SKM-1 (cell line): ENCODE measurements around the gene RASD2.
"Not testable (repeated sequence)": the region's sequence is repeated elsewhere in the genome, so short reads cannot be mapped to it uniquely, and the experiment has no call there.

Experiments
- DNase-seq: peaks from one replicate; lab custom pipeline; 2025; ENCODE audit not compliant: unreplicated experiment; lab: John Stamatoyannopoulos, UW

Gene RASD2, protein sequence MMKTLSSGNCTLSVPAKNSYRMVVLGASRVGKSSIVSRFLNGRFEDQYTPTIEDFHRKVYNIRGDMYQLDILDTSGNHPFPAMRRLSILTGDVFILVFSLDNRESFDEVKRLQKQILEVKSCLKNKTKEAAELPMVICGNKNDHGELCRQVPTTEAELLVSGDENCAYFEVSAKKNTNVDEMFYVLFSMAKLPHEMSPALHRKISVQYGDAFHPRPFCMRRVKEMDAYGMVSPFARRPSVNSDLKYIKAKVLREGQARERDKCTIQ

DNA sequence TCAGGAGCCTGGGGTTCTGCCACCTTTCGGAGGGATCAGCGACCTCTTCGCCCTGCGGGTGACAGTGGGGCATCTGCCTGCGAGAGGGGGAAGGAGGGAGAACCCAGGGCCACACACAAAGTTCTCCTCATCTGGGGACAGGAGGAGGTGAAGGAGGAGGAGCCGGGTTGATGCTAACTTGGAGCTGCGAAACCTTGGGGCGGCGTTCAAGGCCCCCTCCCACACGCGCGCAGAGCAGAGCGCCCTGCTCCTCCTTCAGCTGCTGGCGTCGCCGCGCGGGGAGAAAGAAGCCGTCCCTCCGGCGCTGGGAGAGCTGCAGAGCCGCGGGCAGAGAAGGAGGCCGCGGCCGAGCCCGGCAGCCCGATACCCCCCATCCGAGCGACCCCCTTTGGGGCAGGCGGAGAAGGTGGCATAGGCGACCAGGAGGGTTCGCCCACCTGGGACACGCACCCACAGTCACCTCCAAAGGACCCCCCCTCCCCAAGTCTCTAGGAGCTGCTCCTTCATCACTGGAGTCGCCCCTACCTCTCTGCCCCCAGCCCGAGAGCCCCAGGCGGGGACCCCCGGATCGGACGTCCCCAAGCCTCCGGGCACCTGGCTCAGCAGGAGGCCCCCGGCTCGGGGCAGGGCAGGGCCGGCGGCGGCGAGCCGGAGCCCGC is at the start of gene RASD2:
RASD2 (plus strand) TSS at position 237 of the 659 bp plus-strand sequence. CDS start 5,979 bp downstream, outside the sequence.
- no peak for DNase-seq

DNA sequence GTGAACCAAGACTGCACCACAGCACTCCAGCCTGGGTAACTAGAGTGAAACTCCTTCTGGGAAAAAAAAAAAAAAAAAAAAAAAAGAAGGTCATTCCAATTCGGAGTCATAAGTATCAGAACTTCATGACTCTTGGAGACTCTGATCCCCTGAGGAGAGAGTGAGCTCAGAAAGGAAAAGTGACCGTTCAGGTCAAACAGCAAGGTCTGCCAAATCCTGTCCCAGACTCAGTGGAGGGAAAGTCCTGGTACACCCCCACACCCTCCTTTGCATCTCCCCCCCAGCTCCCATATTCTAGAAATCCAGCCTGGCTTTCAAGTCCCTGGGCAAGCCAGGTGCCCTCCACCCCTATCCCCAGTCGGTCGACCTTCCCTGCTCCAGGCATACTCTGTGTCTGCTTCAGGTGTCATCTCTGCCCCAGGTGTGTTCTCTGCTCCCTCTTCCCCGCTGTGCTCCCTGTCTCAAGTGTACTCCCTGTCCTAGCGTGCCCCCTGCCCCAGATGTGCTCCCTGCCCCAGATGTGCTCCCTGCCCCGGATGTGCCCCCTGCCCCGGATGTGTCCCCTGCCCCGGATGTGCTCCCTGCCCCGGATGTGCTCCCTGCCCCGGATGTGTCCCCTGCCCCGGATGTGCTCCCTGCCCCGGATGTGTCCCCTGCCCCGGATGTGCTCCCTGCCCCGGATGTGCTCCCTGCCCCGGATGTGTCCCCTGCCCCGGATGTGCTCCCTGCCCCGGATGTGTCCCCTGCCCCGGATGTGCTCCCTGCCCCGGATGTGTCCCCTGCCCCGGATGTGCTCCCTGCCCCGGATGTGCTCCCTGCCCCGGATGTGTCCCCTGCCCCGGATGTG is 49.3 kb upstream of the RASD2 start:
- DNase-seq = not testable (repeated sequence)

DNA sequence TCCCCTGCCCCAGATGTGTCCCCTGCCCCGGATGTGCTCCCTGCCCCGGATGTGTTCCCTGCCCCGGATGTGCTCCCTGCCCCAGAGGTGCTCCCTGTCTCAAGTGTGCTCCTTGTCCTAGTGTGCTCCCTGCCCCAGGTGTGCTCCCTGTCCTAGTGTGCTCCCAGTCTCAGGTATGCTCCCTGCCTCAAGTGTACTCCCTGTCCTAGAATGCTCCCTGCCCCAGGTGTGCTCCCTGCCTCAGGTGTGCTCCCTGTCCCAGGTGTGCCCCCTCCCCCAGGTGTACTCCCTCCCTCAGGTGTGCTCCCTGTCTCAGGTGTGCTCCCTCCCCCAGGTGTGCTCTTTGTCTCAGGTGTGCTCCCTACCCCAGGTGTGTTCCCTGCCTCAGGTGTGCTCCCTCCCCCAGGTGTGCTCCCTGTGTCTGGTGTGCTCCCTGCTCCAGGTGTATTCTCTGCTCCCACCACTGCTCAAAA is 48.7 kb upstream of the RASD2 start:
- DNase-seq = no peak

DNA sequence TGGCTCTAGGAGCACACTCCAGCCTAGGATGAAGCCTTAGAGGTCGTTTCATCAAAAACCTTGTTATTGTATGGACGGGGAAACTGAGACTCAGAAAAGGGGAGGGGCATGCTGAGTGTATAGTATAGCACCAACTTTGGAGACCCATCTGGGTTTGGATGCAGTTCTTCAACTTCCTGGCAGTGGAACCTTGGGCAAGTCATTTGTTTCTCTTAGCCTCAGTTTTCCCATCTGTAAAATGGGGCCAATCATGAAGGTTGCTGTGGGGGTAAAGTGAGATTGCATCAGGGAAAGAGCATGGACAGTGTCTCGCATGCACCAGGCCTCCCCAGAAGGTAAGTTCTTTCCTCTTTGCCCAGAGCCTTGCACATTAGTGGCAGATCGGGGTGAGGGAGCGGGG is 47.6 kb upstream of the RASD2 start:
- no peak for DNase-seq

DNA sequence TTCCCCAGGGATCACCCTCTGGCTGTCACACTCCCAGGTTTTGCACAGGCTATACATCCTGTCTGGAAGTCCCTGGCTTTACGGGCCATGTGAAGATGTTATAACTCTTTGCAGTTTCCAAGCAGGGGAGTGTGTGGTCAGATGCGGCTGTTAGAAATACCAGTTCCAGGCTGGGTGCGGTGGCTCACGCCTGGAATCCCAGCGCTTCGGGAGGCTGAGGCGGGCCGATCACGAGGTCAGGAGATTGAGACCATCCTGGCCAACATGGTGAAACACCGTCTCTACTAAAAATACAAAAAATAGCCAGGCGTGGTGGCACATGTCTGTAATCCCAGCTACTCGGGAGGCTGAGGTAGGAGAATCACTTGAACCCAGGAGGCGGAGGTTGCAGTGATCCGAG is 44.9 kb upstream of the RASD2 start:
- DNase-seq = not testable (repeated sequence)

DNA sequence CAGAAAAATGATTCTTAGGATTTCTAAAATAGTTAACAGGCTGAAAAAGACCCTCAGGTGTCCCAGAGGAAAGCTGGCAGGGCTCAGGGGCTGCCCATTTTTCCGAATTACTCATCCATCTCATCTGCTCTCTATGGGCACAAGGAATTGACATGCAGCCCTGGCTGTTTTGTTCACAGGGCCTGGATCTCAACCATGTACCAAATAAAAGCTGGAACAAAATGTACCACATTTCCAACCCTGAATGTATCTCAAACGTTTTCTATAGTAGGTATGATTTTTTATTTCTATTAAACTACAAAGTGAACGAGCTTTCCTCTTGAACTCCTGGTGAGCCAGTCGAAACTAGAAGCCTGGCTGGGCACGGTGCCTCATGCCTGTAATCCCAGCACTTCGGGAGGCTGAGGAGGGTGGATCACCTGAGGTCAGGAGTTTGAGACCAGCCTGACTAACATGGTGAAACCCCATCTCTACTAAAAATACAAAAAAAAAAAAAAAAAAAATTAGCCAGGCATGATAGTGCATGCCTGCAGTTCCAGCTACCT is 43.8 kb upstream of the RASD2 start:
- DNase-seq = no peak

DNA sequence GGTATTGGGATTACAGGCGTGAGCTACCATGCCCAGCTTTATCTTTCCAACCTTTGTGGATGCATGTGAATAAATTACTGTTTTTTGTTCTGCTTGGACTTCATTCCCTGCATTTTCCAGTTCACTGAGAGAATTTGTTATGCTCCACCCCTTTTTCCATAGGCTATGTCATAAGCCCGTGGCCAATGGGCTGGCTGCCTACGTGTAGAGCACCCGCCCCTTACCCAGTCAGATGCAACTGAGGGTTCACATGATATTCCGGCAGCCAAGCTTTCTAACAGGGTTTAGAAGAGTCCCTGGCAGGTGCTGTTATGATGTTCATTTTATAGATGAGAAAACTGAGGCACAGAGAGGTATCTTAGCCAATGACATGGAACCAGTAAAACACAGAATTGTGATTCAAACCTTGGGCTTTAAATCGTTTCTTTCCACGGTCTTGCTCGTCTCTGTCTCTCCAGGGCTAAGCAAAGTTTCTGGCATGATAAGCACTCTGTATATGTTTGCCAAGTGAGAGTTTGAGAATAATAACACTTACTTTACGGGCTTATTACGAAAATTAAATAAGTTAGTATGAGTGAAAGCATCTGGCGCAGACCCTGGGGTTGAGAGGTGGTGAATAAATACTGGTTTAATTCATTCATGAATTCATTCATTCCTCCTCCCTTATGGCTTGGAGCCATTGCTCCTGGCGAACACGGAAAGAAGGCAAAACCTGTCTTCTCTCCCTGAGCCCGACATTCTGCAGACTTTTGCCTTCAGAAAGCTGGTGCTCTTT is 42.4 kb upstream of the RASD2 start:
- no peak for DNase-seq

DNA sequence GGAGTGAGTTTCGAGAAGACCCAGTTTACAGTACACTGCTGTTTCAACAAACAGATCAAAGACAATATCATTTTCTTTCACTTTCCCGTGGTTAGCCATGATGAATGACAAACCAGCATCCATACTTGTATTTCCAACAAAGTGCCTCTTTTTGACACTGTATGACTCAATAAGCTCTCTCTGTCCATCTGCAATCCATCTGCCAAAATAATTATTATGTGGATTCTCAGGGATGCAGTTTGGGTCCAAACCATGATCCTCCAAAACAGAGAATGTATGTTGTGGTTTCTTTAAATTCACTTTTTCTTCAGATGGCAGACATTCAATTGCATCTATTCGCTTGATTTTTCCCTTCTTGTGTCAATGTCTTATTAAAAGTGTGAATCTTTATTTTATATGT is 37.8 kb upstream of the RASD2 start:
- no peak for DNase-seq

DNA sequence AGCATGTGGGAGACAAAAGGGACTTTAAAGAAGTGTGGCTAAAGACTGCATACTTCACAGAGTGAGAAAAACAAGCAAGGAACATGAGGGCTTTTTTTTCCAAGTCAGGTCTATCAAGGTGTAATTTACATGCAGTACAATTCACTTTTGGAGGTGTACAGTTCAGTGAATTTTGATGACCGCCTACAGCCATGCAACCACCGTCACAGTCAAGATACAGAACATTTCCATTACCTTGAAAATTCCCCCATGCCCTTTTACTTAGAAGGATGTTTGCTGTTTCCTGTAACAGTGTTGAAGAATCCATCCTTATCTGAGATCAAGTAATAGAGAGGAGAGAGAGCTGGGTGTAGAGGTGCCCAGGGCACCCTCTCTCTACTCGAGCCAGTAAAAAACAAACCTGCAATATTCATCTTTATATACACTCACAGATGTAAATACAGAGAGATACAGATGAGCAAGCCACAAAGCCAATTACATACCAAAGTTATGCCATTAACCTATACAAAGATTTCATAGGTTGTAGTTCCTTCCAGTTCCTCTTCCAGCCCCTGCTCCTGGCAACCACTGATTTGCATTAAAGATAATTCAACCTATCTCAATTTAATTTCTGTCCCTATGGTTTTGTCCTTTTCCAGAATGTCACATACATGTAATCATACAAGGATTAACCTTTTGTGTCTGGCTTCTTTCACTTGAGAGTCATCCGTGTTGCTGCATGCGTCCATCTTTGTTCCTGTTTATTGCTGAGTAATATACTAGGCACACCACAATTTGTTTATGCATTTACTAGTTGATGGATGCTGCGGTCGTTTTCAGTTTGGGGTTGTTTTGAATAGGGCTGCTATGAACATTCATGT is 35.0 kb upstream of the RASD2 start:
- no peak for DNase-seq

DNA sequence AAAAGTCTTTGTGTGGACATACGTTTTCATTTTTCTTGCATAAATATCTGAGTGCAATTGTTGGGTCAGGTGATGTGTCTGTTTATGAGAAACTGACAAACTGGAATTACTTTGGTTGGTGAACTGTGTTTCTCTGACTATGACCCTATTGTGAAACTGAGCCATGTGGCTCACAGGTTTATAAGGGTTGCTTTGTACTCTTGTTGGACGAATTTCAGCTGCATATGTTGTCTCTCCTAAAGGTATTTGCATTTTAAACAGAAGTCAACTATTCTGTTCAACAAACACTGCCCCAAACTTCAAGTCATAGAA is 34.4 kb upstream of the RASD2 start:
- no peak for DNase-seq

DNA sequence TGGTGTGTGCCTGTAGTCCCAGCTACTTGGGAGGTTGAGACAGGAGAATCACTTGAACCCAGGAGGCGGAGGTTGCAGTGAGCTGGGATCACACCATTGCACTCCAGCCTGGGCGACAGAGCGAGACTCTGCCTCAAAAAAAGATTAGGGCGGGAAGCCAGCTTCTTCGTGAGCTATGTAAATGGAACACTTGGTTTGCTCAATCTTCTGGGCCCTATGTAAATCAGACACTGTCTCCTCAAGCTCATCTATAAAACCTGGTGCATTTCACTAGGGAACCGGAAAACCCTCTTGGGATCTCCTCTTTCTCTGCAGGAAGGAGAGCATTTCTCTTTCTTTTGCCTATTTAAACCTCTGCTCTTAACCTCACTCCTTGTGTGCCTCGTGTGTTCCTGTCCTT is 32.8 kb upstream of the RASD2 start:
- not testable (repeated sequence) for DNase-seq

DNA sequence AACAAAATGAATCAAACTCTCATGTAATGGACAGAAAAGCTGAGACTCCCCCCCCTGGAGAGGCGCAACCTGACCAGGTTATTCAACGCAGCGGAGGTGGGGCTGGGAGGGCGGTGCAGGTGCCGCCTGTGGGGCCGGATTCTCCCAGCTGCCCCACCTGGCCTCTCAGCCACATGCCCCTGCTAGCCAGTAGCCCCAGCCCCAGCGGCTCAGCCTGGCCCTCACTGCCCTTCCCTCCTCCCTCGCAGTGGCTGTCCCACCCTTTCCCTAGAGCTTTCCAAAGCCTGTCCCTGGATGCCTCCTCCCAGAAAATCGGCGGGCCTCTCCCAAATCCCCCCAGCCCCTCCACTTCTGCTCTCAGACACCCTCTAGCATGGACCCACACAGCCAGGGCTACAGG is 31.2 kb upstream of the RASD2 start:
- DNase-seq = no peak

DNA sequence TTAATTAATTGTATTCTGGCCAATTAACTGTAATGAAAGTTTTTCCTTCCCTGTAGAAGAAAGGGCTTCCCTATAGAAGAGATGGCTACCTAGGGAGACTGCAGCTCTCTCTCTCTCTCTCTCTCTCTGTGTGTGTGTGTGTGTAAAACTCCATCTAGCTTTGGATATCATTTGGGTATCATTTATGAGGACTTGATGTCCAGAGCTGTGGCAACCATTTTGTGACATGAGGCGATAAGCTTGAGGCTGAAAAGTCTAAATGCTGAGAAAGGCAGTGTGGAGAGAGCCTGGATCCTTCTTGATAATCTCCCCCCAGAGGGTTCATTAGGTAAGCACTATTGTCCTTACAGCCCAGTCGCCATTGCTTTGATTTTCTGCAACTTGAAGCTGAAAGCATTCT is 30.7 kb upstream of the RASD2 start:
- DNase-seq = no peak

DNA sequence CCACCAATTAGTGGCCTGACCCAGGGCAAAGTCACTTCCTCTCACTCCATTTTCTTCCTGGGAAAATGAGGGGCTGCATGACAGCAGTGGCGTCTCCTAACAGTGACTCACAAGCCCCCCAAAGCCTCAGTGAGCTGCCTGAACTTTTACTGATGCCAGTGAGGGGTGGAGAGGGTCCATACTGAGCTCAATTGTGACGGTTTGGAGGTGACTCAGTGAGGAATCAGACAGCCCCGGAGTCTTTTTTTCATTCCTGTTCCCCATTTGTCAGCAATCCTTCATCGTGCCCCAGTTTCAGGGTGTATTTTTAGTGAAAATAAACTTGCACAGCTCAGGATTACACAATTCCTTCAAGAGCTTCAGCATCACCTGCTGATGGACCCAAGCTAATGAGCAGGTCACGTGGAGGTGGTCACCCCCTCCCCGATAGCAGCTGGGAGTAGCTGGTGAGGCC is 30.1 kb upstream of the RASD2 start:
- no peak for DNase-seq

DNA sequence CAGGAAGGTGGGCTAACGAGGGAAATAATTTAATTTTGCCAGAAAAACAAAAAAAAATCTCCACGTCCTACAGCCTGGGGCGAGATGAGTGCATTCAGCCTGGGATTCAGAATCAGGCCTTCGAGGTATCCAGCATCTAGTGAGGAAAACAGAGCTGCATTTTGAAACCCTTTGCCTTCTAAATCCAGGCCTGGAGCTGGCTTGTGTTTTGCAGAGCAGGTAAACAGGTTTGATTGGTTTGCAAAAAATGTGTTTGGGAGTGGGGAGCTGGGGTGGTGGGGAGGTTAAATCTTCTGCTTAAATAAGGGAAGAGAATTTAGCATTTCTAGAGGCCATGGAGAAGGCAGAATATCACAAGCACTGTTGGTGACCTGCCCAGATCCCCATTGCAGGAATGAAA is 29.7 kb upstream of the RASD2 start:
- no peak for DNase-seq

DNA sequence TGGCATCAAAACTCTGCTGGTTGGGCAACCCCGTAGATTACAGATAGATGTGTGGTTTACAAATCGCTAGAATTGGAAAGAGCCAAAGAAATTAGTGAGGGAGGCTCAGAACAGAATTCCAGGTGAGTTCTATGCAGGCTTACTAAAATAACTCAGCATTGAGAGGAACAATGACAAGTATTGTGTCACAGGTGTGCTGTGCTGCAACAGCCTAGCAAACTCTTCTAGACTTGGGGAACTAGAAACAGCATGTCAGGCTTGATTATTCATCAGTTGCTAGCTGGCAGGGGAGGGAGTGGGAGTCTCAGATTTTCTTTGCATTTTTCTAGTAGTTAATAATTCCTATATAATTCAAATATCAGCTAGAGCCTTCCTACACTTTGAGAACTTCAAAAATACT is 26.3 kb upstream of the RASD2 start:
- no peak for DNase-seq

DNA sequence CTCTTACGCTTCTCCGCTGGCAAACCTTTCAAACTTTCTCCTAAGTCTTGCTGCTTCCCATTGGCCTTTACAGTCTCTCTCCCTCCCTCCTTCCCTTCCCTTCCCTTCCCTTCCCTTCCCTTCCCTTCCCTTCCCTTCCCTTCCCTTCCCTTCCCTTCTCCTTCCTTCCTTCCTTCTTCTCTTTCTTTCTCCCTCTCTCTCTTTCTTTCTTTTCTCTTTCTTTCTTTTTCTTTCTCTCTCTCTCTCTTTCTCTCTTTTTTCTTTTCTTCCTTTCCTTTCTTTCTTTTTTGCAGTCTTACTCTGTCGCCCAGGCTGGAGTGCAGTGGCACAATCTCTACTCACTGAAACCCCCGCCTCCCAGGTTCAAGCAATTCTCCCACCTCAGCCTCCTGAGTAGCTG is 24.7 kb upstream of the RASD2 start:
- DNase-seq = not testable (repeated sequence)

DNA sequence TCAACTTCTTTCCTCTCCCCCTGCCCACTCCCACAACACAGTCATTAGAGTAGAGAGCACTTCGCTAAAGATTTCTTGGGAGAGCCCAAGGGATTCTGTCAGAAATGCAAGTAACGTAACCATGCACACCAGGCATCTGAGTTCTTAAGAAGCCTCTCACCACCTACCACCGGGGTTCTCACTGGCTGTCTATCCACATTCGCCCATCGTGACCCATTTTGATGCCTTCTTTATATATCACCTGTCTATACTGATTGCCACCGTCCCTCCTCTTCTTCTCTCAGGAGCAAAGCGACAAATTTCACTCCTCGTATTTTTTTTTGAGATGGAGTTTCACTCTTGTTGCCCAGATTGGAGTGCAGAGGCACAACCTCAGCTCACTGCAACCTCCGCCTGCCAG is 23.9 kb upstream of the RASD2 start:
- DNase-seq = no peak

DNA sequence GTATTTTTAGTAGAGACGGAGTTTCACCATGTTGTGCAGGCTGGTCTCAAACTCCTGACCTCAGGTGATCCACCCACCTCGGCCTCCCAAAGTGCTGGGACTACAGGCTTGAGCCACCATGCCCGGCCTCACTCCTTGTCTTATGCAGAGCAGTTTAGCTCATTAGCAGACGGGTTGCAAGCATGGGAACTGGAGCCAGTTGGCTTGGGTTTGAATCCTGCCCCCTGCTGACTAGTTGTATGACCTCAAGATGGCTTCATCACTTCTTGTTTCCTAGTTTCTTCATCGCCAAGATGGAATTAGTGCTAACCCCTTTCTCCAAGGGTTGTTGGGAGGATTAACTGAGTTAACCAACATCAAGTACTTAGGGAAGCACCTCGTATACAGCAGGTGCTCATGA is 23.4 kb upstream of the RASD2 start:
- no peak for DNase-seq
